ENCODE data around the gene ARFIP1.
"Not testable (repeated sequence)": the region's sequence is repeated elsewhere in the genome, so short reads cannot be mapped to it uniquely, and the experiment has no call there.

ARFIP1 gene

GRCh38 chr4:152779513-152780266, at the start of gene ARFIP1, which contains the start of gene TIGD4:
TSS of gene ARFIP1 (plus strand) at chr4:152779954. CDS start at chr4:152829634, 49,680 bp downstream.
TSS of gene TIGD4 (minus strand) at chr4:152779730. CDS start at chr4:152771004, 8,726 bp downstream.
- Mint-ChIP-seq H3K4me1 (ENCODE audit: low read depth) (peaks cover 38% of the 10 kb centered on the region), H3K4me3 (peak within 1 kb of the TSS; percentile 100), H3K36me3 (no peaks in the 10 kb centered on the region), H3K9me3 (ENCODE audit: low read depth) (no peaks in the 10 kb centered on the region), H3K27ac (peak within 1 kb of the TSS; percentile 94), H3K27me3 (peaks cover 3% of the 10 kb centered on the region)

GRCh38 chr4:152731997-152732396, 47.8 kb upstream of the ARFIP1 start:
- Mint-ChIP-seq H3K4me3 (no peak overlapping the region), H3K36me3 (no peaks in the 10 kb centered on the region), H3K27me3 (no peaks in the 10 kb centered on the region), H3K27ac (no peak overlapping the region), H3K4me1 (ENCODE audit: low read depth) (no peaks in the 10 kb centered on the region), H3K9me3 (ENCODE audit: low read depth) (no peaks in the 10 kb centered on the region)

- Mint-ChIP-seq H3K36me3 (no peaks in the 10 kb centered on the region), H3K27ac (no peak overlapping the region), H3K27me3 (no peaks in the 10 kb centered on the region), H3K9me3 (ENCODE audit: low read depth) (no peaks in the 10 kb centered on the region), H3K4me3 (no peak overlapping the region), H3K4me1 (ENCODE audit: low read depth) (no peaks in the 10 kb centered on the region)
Observed at GRCh38 chr4:152734015-152734698, 45.6 kb upstream of the ARFIP1 start.

- H3K27me3 Mint-ChIP-seq, result no peaks in the 10 kb centered on the region
- H3K36me3 Mint-ChIP-seq, result no peaks in the 10 kb centered on the region
- H3K4me3 Mint-ChIP-seq, result no peak overlapping the region
- H3K9me3 Mint-ChIP-seq (ENCODE audit: low read depth), result no peaks in the 10 kb centered on the region
- H3K27ac Mint-ChIP-seq, result no peak overlapping the region
- H3K4me1 Mint-ChIP-seq (ENCODE audit: low read depth), result no peaks in the 10 kb centered on the region
Observed at GRCh38 chr4:152734699-152735050, 45.1 kb upstream of the ARFIP1 start.

GRCh38 chr4:152735396-152735859, 44.3 kb upstream of the ARFIP1 start:
- Mint-ChIP-seq H3K36me3 (no peaks in the 10 kb centered on the region), H3K27me3 (no peaks in the 10 kb centered on the region), H3K4me3 (no peak overlapping the region), H3K27ac (no peak overlapping the region), H3K4me1 (ENCODE audit: low read depth) (no peaks in the 10 kb centered on the region), H3K9me3 (ENCODE audit: low read depth) (no peaks in the 10 kb centered on the region)

- Mint-ChIP-seq H3K4me3 (no peak overlapping the region), H3K27ac (no peak overlapping the region), H3K27me3 (no peaks in the 10 kb centered on the region), H3K9me3 (ENCODE audit: low read depth) (no peaks in the 10 kb centered on the region), H3K4me1 (ENCODE audit: low read depth) (no peaks in the 10 kb centered on the region), H3K36me3 (no peaks in the 10 kb centered on the region)
Observed at GRCh38 chr4:152735906-152736305, 43.8 kb upstream of the ARFIP1 start.

- H3K4me3 Mint-ChIP-seq, result no peak overlapping the region
Observed at GRCh38 chr4:152738827-152739226, 40.9 kb upstream of the ARFIP1 start.

GRCh38 chr4:152747444-152747843, 32.3 kb upstream of the ARFIP1 start:
- Mint-ChIP-seq H3K4me1 (ENCODE audit: low read depth) (no peaks in the 10 kb centered on the region), H3K27me3 (peaks cover under 1% of the 10 kb centered on the region), H3K27ac (no peak overlapping the region), H3K9me3 (ENCODE audit: low read depth) (no peaks in the 10 kb centered on the region), H3K4me3 (no peak overlapping the region), H3K36me3 (no peaks in the 10 kb centered on the region)

More at GRCh38 chr4:152738827-152739226, 40.9 kb upstream of the ARFIP1 start:
- no peaks in the 10 kb centered on the region for H3K4me1 Mint-ChIP-seq (ENCODE audit: low read depth)
- no peak overlapping the region for H3K27ac Mint-ChIP-seq
- no peaks in the 10 kb centered on the region for H3K36me3 Mint-ChIP-seq
- no peaks in the 10 kb centered on the region for H3K9me3 Mint-ChIP-seq (ENCODE audit: low read depth)
- H3K27me3 Mint-ChIP-seq, result no peaks in the 10 kb centered on the region

GRCh38 chr4:152748619-152749018, 31.1 kb upstream of the ARFIP1 start:
- Mint-ChIP-seq H3K27ac (no peak overlapping the region), H3K9me3 (ENCODE audit: low read depth) (no peaks in the 10 kb centered on the region), H3K36me3 (no peaks in the 10 kb centered on the region), H3K4me3 (no peak overlapping the region), H3K4me1 (ENCODE audit: low read depth) (no peaks in the 10 kb centered on the region), H3K27me3 (peaks cover 1% of the 10 kb centered on the region)

GRCh38 chr4:152763796-152764195, 16.0 kb upstream of the ARFIP1 start:
- Mint-ChIP-seq H3K27me3 (peaks cover 9% of the 10 kb centered on the region), H3K27ac (no peak overlapping the region), H3K36me3 (no peaks in the 10 kb centered on the region), H3K4me3 (no peak overlapping the region), H3K4me1 (ENCODE audit: low read depth) (no peaks in the 10 kb centered on the region), H3K9me3 (ENCODE audit: low read depth) (no peaks in the 10 kb centered on the region)

GRCh38 chr4:152765069-152765737, 14.6 kb upstream of the ARFIP1 start:
- H3K9me3 Mint-ChIP-seq (ENCODE audit: low read depth); H3K36me3 Mint-ChIP-seq; H3K4me3 Mint-ChIP-seq; H3K4me1 Mint-ChIP-seq (ENCODE audit: low read depth); H3K27ac Mint-ChIP-seq; H3K27me3 Mint-ChIP-seq: not testable (repeated sequence)

GRCh38 chr4:152771741-152772533, 7.8 kb upstream of the ARFIP1 start:
- no peaks in the 10 kb centered on the region for H3K9me3 Mint-ChIP-seq (ENCODE audit: low read depth)
- H3K27ac Mint-ChIP-seq, result no peak overlapping the region
- no peaks in the 10 kb centered on the region for H3K4me1 Mint-ChIP-seq (ENCODE audit: low read depth)
- no peaks in the 10 kb centered on the region for H3K36me3 Mint-ChIP-seq
- no peak overlapping the region for H3K4me3 Mint-ChIP-seq
- H3K27me3 Mint-ChIP-seq, result no peaks in the 10 kb centered on the region

GRCh38 chr4:152773339-152773738, 6.4 kb upstream of the ARFIP1 start:
- Mint-ChIP-seq H3K27me3 (peaks cover 3% of the 10 kb centered on the region), H3K4me1 (ENCODE audit: low read depth) (peaks cover 3% of the 10 kb centered on the region), H3K9me3 (ENCODE audit: low read depth) (no peaks in the 10 kb centered on the region), H3K36me3 (no peaks in the 10 kb centered on the region), H3K27ac (no peak overlapping the region), H3K4me3 (no peak overlapping the region)

GRCh38 chr4:152773953-152774352, 5.8 kb upstream of the ARFIP1 start:
- H3K27me3 Mint-ChIP-seq, result peaks cover 3% of the 10 kb centered on the region
- no peaks in the 10 kb centered on the region for H3K9me3 Mint-ChIP-seq (ENCODE audit: low read depth)
- no peaks in the 10 kb centered on the region for H3K36me3 Mint-ChIP-seq
- no peak overlapping the region for H3K4me3 Mint-ChIP-seq
- peaks cover 9% of the 10 kb centered on the region for H3K4me1 Mint-ChIP-seq (ENCODE audit: low read depth)
- no peak overlapping the region for H3K27ac Mint-ChIP-seq

Measured in activated naive CD8-positive, alpha-beta T cell (primary cell).